Trophoblast cell (in vitro differentiated cells and primary cell): Measurements from ENCODE around the gene JAK3.
A peak's percentile ranks its signal among the peaks of the same experiment; 100 is the strongest.

ENCODE experiments used
- DNase-seq, 2 donors: peaks; one replicate each; pipeline ENCODE4 v3.0.0-alpha.2; 2016
- H2AFZ ChIP-seq: 2 replicates; pipeline ENCODE4 v1.6.1; 2013; ENCODE audit warnings: low read length, moderate library complexity, mild to moderate bottlenecking; ENCODE audit not compliant: insufficient read depth, poor library complexity
- H2AK5ac ChIP-seq: 2 replicates; pipeline ENCODE4 v1.6.1; 2013; ENCODE audit warnings: mild to moderate bottlenecking, low read length
- H2BK120ac ChIP-seq: 2 replicates; pipeline ENCODE4 v1.6.1; 2013; ENCODE audit warnings: low read length, mild to moderate bottlenecking, moderate library complexity; ENCODE audit not compliant: insufficient read depth, poor library complexity
- H2BK12ac ChIP-seq: 2 replicates; pipeline ENCODE4 v1.6.1; 2013; ENCODE audit warnings: mild to moderate bottlenecking, low read length, moderate library complexity
- H2BK5ac ChIP-seq: 2 replicates; pipeline ENCODE4 v1.6.1; 2013; ENCODE audit warnings: low read length, low read depth, moderate library complexity, mild to moderate bottlenecking; ENCODE audit not compliant: poor library complexity
- H3K14ac ChIP-seq: 2 replicates; pipeline ENCODE4 v1.6.1; 2013; ENCODE audit warnings: mild to moderate bottlenecking, low read length
- H3K18ac ChIP-seq: 2 replicates; pipeline ENCODE4 v1.6.1; 2013; ENCODE audit warnings: mild to moderate bottlenecking, low read length
- H3K23ac ChIP-seq: 2 replicates; pipeline ENCODE4 v1.6.1; 2013; ENCODE audit warnings: low read length
- H3K27ac ChIP-seq: 2 replicates; pipeline ENCODE4 v1.5.1; 2013; ENCODE audit warnings: low read depth, mild to moderate bottlenecking, inconsistent platforms, low read length, moderate library complexity
- H3K27me3 ChIP-seq: 2 replicates; pipeline ENCODE4 v1.6.1; 2013; ENCODE audit warnings: inconsistent platforms, mild to moderate bottlenecking, low read length, moderate library complexity; ENCODE audit not compliant: insufficient read depth
- H3K36me3 ChIP-seq, 2 experiments: 1 replicate in 1 of 2; 2 replicates in 1 of 2; pipeline ENCODE4 v1.6.1; 2013; ENCODE audit warnings: low read length in 2 of 2, mild to moderate bottlenecking in 2 of 2, moderate library complexity in 1 of 2; ENCODE audit not compliant: insufficient read depth in 2 of 2, control insufficient read depth in 1 of 2
- H3K4ac ChIP-seq: 2 replicates; pipeline ENCODE4 v1.6.1; 2013; ENCODE audit warnings: low read depth, mild to moderate bottlenecking, low read length, moderate library complexity
- H3K4me1 ChIP-seq, 2 experiments: 1 replicate in 1 of 2; 2 replicates in 1 of 2; pipeline ENCODE4 v1.6.1; 2013; ENCODE audit warnings: low read length in 2 of 2, mild to moderate bottlenecking in 2 of 2, moderate library complexity in 1 of 2; ENCODE audit not compliant: insufficient read depth in 2 of 2, control insufficient read depth in 1 of 2
- H3K4me2 ChIP-seq: 2 replicates; pipeline ENCODE4 v1.6.1; 2013; ENCODE audit warnings: inconsistent platforms, mild to moderate bottlenecking, low read length, moderate library complexity
- H3K4me3 ChIP-seq: 2 replicates; pipeline ENCODE4 v1.5.1; 2013; ENCODE audit warnings: mild to moderate bottlenecking, low read depth, low read length, inconsistent platforms
- H3K79me1 ChIP-seq: one replicate; pipeline ENCODE4 v1.6.1; 2013; ENCODE audit warnings: low read length
- H3K79me2 ChIP-seq: 2 replicates; pipeline ENCODE4 v1.6.1; 2013; ENCODE audit warnings: low read length, mild to moderate bottlenecking; ENCODE audit not compliant: control insufficient read depth, insufficient read depth, poor library complexity
- H3K9ac ChIP-seq: 2 replicates; pipeline ENCODE4 v1.6.1; 2013; ENCODE audit warnings: mild to moderate bottlenecking, low read length
- H3K9me3 ChIP-seq: 2 replicates; pipeline ENCODE4 v1.6.1; 2013; ENCODE audit warnings: low read depth, mild to moderate bottlenecking, control low read depth, inconsistent platforms, low read length; ENCODE audit not compliant: insufficient read depth
- H4K12ac ChIP-seq: 2 replicates; pipeline ENCODE4 v1.6.1; 2013; ENCODE audit warnings: low read depth, mild to moderate bottlenecking, low read length, moderate library complexity
- H4K8ac ChIP-seq: 2 replicates; pipeline ENCODE4 v1.6.1; 2013; ENCODE audit warnings: low read depth, mild to moderate bottlenecking, low read length, moderate library complexity
- H4K91ac ChIP-seq: one replicate; pipeline ENCODE4 v1.6.1; 2013; ENCODE audit warnings: low read depth, mild to moderate bottlenecking, low read length, moderate library complexity
- WGBS: extraction: QIAGEN DNeasy Blood & Tissue Kit; methylation state at CpG from one replicate; pipeline ENCODE4 v1.1.7; 2013; ENCODE audit warnings: missing lambda C conversion rate; ENCODE audit not compliant: insufficient read length, insufficient coverage; ENCODE audit errors: extremely low coverage; 5-methylcytosine and 5-hydroxymethylcytosine counted together

The JAK3 gene

DNA sequence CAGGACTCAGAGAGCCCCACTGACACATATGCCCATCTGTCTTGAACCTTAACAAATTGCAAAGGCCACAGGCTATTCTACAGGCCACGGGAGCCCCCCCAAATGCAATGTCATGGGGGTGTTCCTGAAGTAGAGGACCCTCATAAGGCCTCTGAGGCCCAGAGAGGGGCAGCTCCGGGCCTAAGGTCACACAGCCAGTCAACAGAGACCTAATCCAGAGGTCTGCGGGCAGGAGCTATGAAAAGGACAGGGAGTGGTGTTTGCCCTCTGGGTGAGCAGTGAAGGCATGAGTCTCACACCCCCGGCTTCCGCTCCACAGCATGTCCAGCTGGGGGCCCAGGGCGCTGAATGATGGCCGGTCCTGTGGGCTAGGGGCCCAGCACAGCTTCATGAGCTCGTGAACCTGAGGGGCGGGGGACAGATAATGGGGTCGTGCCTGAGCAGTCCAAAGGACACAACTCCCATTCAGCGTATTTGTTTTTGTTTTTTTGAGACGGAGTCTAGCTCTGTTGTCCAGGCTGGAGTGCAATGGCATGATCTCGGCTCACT, 21.2 kb downstream of the JAK3 start:
- no peak overlapping the region for H3K9ac ChIP-seq
- no peaks in the 10 kb centered on the region for H3K79me2 ChIP-seq
- no peak overlapping the region for H3K4me3 ChIP-seq
- H2AK5ac ChIP-seq = no peak overlapping the region
- H3K27me3 ChIP-seq = no peaks in the 10 kb centered on the region
- H3K9me3 ChIP-seq = no peaks in the 10 kb centered on the region
- H2AFZ ChIP-seq = no peak overlapping the region
- no peak overlapping the region for H2BK12ac ChIP-seq
- no peak overlapping the region for H4K12ac ChIP-seq
- H3K27ac ChIP-seq = no peak overlapping the region
- H3K18ac ChIP-seq = no peak overlapping the region
- H3K23ac ChIP-seq = no peak overlapping the region
- no peaks in the 10 kb centered on the region for H3K36me3 ChIP-seq
- no CpG with 5 or more reads among the region's 13 CpGs for WGBS
- peak in 1 of 2 donors; percentile 20 for DNase-seq
- peaks cover 2 to 6% of the 10 kb centered on the region in 2 experiments for H3K4me1 ChIP-seq
- H2BK5ac ChIP-seq = no peak overlapping the region
- no peak overlapping the region for H3K4ac ChIP-seq
- no peak overlapping the region for H4K8ac ChIP-seq
- H3K4me2 ChIP-seq = no peak overlapping the region
- no peak overlapping the region for H4K91ac ChIP-seq
- H2BK120ac ChIP-seq = no peak overlapping the region
- H3K14ac ChIP-seq = no peak overlapping the region
- peaks cover 2% of the 10 kb centered on the region for H3K79me1 ChIP-seq

DNA sequence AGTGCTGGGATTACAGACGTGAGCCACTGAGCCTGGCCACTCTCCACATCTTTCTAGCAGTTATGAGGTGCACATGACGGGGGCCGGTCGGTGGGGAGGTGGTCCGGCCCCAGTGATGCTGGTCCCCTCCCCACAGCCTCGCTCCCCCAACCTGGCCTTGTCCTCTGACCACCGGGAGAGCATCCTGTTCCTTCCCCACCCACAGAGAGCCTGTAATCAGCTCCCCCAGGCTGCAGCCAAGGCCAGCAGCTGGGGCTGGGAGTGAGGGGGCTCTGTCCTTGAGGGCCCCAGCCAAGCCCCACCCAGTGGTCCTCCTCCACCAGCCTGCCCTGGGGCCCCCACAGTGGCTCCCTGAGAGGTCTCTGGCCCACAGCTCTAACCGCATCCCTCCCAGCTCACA, 23.4 kb downstream of the JAK3 start:
- Histone ChIP-seq H4K91ac (no peak overlapping the region), H3K79me1 (no peaks in the 10 kb centered on the region), H2AK5ac (no peak overlapping the region), H4K12ac (no peak overlapping the region), H3K4ac (no peak overlapping the region), H3K27ac (no peak overlapping the region), H2BK120ac (no peak overlapping the region), H3K9me3 (peaks cover 1% of the 10 kb centered on the region), H2AFZ (no peak overlapping the region), H2BK5ac (no peak overlapping the region), H3K4me3 (no peak overlapping the region), H3K23ac (no peak overlapping the region), H3K14ac (no peak overlapping the region), H3K4me1 (no peaks in the 10 kb centered on the region), H3K27me3 (no peaks in the 10 kb centered on the region), H2BK12ac (no peak overlapping the region), H3K79me2 (no peaks in the 10 kb centered on the region), H3K36me3 (no peaks in the 10 kb centered on the region), H3K4me2 (no peak overlapping the region), H3K18ac (no peak overlapping the region), H3K9ac (no peak overlapping the region), H4K8ac (no peak overlapping the region)
- no peak for DNase-seq
- WGBS = no CpG with 5 or more reads among the region's 8 CpGs

- Histone ChIP-seq H3K9ac (no peak within 1 kb of the TSS), H3K79me1 (no peaks in the 10 kb centered on the region), H4K8ac (no peak within 1 kb of the TSS), H2AK5ac (no peak within 1 kb of the TSS), H3K4ac (no peak within 1 kb of the TSS), H3K79me2 (no peaks in the 10 kb centered on the region), H3K4me1 (no peaks in the 10 kb centered on the region), H3K4me3 (no peak within 1 kb of the TSS), H3K27me3 (no peaks in the 10 kb centered on the region), H4K91ac (no peak within 1 kb of the TSS), H2BK5ac (no peak within 1 kb of the TSS), H2BK12ac (no peak within 1 kb of the TSS), H3K27ac (no peak within 1 kb of the TSS), H2AFZ (no peak within 1 kb of the TSS), H3K14ac (no peak within 1 kb of the TSS), H2BK120ac (no peak within 1 kb of the TSS), H4K12ac (no peak within 1 kb of the TSS), H3K18ac (no peak within 1 kb of the TSS), H3K4me2 (no peak within 1 kb of the TSS), H3K23ac (no peak within 1 kb of the TSS), H3K9me3 (peaks cover 3% of the 10 kb centered on the region), H3K36me3 (no peaks in the 10 kb centered on the region)
- WGBS = no CpG with 5 or more reads among the region's 34 CpGs
- DNase-seq = no peak
These were observed 26.6 kb downstream of the JAK3 start, which contains the start of gene INSL3 for GRCh38 chr19:17821190-17821589. Gene INSL3 (minus strand): TSS chr19:17821519. CDS start chr19:17821506, 13 bp downstream.

DNA sequence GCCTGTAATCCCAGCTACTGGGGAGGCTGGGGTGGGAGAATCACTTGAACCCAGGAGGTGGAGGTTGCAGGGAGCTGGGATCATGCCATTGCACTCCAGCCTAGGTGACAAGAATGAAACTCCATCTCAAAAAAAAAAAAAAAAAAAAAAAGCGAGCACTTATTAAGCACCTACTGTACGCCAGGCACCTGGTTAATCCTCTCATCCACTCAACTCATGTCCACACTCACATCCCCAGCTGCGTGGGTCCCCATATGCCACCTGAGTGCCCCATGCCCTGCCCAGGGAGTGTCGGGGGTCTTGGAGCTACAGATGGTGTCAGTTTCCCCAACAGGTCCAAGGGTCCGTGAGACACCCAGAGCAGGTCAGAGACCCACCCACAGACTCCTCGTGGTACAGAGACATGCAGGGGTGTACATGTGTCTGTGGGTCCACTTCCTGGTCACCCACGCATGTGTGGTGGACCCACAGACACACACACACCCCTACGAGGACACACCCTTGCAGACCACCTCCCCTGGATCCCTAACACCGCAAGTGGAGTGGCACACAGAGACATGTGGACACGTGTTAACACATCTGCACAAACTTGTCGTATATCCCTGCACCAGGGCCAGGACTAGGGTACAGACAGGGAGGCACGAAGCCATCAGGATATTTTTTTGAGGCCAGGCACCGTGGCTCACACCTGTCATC, 30.0 kb downstream of the JAK3 start:
- no peak overlapping the region for H3K14ac ChIP-seq
- DNase-seq = no peak
- WGBS = no CpG with 5 or more reads among the region's 13 CpGs

More for the DNA sequence above, 30.0 kb downstream of the JAK3 start:
- Histone ChIP-seq H4K91ac (no peak overlapping the region), H3K27ac (no peak overlapping the region), H3K4me3 (no peak overlapping the region), H3K4me2 (no peak overlapping the region), H3K9ac (no peak overlapping the region), H3K27me3 (no peaks in the 10 kb centered on the region), H2AK5ac (no peak overlapping the region), H3K36me3 (no peaks in the 10 kb centered on the region), H2BK120ac (no peak overlapping the region), H3K18ac (no peak overlapping the region), H3K9me3 (peaks cover 3% of the 10 kb centered on the region), H2BK12ac (no peak overlapping the region), H3K23ac (no peak overlapping the region), H3K4ac (no peak overlapping the region), H3K79me2 (no peaks in the 10 kb centered on the region), H2BK5ac (no peak overlapping the region), H4K12ac (no peak overlapping the region), H2AFZ (no peak overlapping the region), H3K4me1 (no peaks in the 10 kb centered on the region), H3K79me1 (no peaks in the 10 kb centered on the region), H4K8ac (no peak overlapping the region)
